ENCODE measurements around the gene BICD1.

DNA sequence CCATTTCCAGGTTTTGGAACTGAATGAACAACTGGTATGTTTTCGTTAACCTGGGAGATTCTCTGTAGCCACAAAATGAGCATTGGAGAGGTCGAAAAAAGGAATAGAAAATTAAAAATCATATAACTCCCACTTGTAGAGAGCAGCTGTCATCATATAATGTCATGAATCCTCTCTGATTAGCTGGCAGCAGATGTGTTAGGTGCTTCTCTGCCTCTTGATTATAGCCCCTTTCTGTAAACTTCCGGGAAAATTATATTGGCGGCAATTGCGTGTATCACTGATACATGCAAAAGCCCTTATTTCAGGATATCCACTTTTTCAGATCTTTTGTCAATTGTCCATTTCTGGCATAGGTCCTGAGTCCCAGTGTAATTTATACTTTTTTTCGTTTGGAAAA, 324.4 kb downstream of the BICD1 start:
- TF ChIP-seq ZNF274 (IDR thresholded peaks at IDR 0.05; ENCODE audit: low read depth, low read length) (no peak), YY1 (IDR thresholded peaks at IDR 0.05; ENCODE audit: insufficient read depth, insufficient read length) (no peak)

Measured in NT2/D1 (cell line).